ENCODE measurements around the gene FKBP11. TPM values are rescaled to one million over a fixed set of nuclear protein-coding genes. Genes with fewer than 3 reads are reported as not detected.

The FKBP11 gene
- polyA plus RNA-seq, 1 donor from 2014 or later, result 24.9 TPM

DNA sequence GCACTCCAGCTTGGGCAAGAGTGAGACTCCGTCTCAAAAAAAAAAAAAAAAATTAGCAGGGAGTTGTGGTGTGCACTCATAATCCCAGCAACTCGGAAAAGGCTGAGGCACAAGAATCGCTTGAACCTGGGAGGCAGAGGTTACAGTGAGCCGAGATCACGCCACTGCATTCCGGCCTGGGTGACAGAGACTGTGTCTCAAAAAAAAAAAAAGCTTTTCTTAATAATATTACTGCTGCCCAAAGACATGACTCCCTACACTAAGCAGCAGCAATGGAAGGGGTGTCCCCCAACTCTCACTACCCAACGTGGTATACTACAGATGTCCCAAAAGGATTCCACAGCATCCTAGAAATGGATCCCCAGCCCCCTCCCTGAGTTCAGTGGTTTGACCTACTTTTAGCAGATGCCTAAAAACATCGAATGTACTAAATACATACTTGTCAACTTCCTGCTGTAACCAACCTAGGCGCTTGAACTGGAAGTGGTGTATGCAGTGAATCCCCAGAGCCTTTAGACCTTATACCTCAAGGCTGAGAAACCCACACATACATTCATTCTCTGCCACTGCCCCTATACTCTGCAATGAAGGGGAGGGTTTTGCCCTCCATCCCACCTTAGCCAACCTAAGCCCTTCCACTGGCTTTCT, 8.5 kb upstream of the FKBP11 start:
- H3F3A ChIP-seq (ENCODE audit: insufficient read depth, low read length, poor library complexity, severe bottlenecking), result no peaks in the 10 kb centered on the region
- no peak overlapping the region for H3K9ac ChIP-seq (ENCODE audit: low read length)
- H3K4me2 ChIP-seq (ENCODE audit: low read length), result no peak overlapping the region
- H4K20me1 ChIP-seq (ENCODE audit: insufficient read depth), result no peaks in the 10 kb centered on the region
- H3K36me3 ChIP-seq (ENCODE audit: insufficient read depth, low read length), result peaks cover 7% of the 10 kb centered on the region
- H3K79me2 ChIP-seq (replicated peaks; ENCODE audit: insufficient read depth, low read length), result no peaks in the 10 kb centered on the region
- TF ChIP-seq POLR2AphosphoS5 (IDR thresholded peaks at IDR 0.05) (no peak), TAF1 (IDR thresholded peaks at IDR 0.05; ENCODE audit: low read depth) (no peak), RAD21 (conservative IDR thresholded peaks at IDR 0.05) (no peak), SMC3 (conservative IDR thresholded peaks at IDR 0.05; ENCODE audit: poor library complexity) (no peak), EP300 (conservative IDR thresholded peaks at IDR 0.05; ENCODE audit: poor library complexity, severe bottlenecking) (no peak), EZH2 (IDR thresholded peaks at IDR 0.05; ENCODE audit: borderline replicate concordance, insufficient read depth, low read length, poor library complexity, severe bottlenecking) (no peak), MXI1 (conservative IDR thresholded peaks at IDR 0.05; ENCODE audit: poor library complexity, severe bottlenecking) (no peak)
- TF ChIP-seq, protein P1, sequence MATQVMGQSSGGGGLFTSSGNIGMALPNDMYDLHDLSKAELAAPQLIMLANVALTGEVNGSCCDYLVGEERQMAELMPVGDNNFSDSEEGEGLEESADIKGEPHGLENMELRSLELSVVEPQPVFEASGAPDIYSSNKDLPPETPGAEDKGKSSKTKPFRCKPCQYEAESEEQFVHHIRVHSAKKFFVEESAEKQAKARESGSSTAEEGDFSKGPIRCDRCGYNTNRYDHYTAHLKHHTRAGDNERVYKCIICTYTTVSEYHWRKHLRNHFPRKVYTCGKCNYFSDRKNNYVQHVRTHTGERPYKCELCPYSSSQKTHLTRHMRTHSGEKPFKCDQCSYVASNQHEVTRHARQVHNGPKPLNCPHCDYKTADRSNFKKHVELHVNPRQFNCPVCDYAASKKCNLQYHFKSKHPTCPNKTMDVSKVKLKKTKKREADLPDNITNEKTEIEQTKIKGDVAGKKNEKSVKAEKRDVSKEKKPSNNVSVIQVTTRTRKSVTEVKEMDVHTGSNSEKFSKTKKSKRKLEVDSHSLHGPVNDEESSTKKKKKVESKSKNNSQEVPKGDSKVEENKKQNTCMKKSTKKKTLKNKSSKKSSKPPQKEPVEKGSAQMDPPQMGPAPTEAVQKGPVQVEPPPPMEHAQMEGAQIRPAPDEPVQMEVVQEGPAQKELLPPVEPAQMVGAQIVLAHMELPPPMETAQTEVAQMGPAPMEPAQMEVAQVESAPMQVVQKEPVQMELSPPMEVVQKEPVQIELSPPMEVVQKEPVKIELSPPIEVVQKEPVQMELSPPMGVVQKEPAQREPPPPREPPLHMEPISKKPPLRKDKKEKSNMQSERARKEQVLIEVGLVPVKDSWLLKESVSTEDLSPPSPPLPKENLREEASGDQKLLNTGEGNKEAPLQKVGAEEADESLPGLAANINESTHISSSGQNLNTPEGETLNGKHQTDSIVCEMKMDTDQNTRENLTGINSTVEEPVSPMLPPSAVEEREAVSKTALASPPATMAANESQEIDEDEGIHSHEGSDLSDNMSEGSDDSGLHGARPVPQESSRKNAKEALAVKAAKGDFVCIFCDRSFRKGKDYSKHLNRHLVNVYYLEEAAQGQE (IDR thresholded peaks at IDR 0.05; ENCODE audit: borderline replicate concordance), result no peak
- TF ChIP-seq, protein P2, sequence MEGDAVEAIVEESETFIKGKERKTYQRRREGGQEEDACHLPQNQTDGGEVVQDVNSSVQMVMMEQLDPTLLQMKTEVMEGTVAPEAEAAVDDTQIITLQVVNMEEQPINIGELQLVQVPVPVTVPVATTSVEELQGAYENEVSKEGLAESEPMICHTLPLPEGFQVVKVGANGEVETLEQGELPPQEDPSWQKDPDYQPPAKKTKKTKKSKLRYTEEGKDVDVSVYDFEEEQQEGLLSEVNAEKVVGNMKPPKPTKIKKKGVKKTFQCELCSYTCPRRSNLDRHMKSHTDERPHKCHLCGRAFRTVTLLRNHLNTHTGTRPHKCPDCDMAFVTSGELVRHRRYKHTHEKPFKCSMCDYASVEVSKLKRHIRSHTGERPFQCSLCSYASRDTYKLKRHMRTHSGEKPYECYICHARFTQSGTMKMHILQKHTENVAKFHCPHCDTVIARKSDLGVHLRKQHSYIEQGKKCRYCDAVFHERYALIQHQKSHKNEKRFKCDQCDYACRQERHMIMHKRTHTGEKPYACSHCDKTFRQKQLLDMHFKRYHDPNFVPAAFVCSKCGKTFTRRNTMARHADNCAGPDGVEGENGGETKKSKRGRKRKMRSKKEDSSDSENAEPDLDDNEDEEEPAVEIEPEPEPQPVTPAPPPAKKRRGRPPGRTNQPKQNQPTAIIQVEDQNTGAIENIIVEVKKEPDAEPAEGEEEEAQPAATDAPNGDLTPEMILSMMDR (IDR thresholded peaks at IDR 0.05; ENCODE audit: poor library complexity, severe bottlenecking), result no peak
- no peak overlapping the region for H2AFZ ChIP-seq (ENCODE audit: low read depth, low read length)
- H3K9me2 ChIP-seq (ENCODE audit: insufficient read depth, low read length), result no peaks in the 10 kb centered on the region
- H3K4me3 ChIP-seq (ENCODE audit: low read length), result no peak overlapping the region
- no peaks in the 10 kb centered on the region for H3K9me3 ChIP-seq (ENCODE audit: low read length)
- H3K27ac ChIP-seq (ENCODE audit: low read length), result no peak overlapping the region
- H3K27me3 ChIP-seq (ENCODE audit: insufficient read depth, low read depth, low read length), result no peaks in the 10 kb centered on the region

DNA sequence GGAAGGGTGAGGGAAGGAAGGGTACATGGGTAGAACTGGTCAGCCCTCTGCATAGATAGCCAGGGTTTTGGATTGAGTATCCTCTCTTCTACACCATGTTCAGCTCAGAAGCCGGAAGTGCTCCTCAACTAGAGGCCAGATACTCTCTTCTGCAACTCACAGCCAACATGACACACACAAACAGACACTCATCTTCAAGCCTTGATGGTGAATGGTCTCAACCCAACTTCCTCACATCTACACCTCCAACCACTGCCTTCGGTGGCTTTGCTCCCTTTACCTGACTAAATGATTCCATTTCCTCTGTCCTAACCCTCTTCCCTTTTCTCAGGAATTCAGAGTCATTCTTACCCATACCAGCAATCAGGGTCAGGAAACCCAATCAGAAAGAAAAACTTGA, 7.6 kb upstream of the FKBP11 start:
- Histone ChIP-seq H3F3A (ENCODE audit: insufficient read depth, low read length, poor library complexity, severe bottlenecking) (no peaks in the 10 kb centered on the region), H3K79me2 (replicated peaks; ENCODE audit: insufficient read depth, low read length) (no peaks in the 10 kb centered on the region), H3K27ac (ENCODE audit: low read length) (no peak overlapping the region), H3K36me3 (ENCODE audit: insufficient read depth, low read length) (peaks cover 7% of the 10 kb centered on the region), H3K9me3 (ENCODE audit: low read length) (no peaks in the 10 kb centered on the region), H3K9ac (ENCODE audit: low read length) (no peak overlapping the region), H3K27me3 (ENCODE audit: insufficient read depth, low read depth, low read length) (no peaks in the 10 kb centered on the region), H2AFZ (ENCODE audit: low read depth, low read length) (no peak overlapping the region), H3K4me2 (ENCODE audit: low read length) (no peak overlapping the region), H3K4me3 (ENCODE audit: low read length) (no peak overlapping the region), H3K9me2 (ENCODE audit: insufficient read depth, low read length) (no peaks in the 10 kb centered on the region), H4K20me1 (ENCODE audit: insufficient read depth) (no peaks in the 10 kb centered on the region)
- no peak for TF ChIP-seq POLR2AphosphoS5 (IDR thresholded peaks at IDR 0.05)
- TF ChIP-seq EP300 (conservative IDR thresholded peaks at IDR 0.05; ENCODE audit: poor library complexity, severe bottlenecking), result no peak
- TF ChIP-seq, protein P1 (IDR thresholded peaks at IDR 0.05; ENCODE audit: borderline replicate concordance), result no peak
- no peak for TF ChIP-seq SMC3 (conservative IDR thresholded peaks at IDR 0.05; ENCODE audit: poor library complexity)
- TF ChIP-seq TAF1 (IDR thresholded peaks at IDR 0.05; ENCODE audit: low read depth), result no peak
- TF ChIP-seq MXI1 (conservative IDR thresholded peaks at IDR 0.05; ENCODE audit: poor library complexity, severe bottlenecking), result no peak
- no peak for TF ChIP-seq RAD21 (conservative IDR thresholded peaks at IDR 0.05)
- TF ChIP-seq, protein P2 (IDR thresholded peaks at IDR 0.05; ENCODE audit: poor library complexity, severe bottlenecking), result no peak
- no peak for TF ChIP-seq EZH2 (IDR thresholded peaks at IDR 0.05; ENCODE audit: borderline replicate concordance, insufficient read depth, low read length, poor library complexity, severe bottlenecking)

All from neural cell (in vitro differentiated cells).